GM18508 (cell line): Measurements from ENCODE around the gene HOXD12.

Experiments used
- ATAC-seq: cut with Tn5 transposase; IDR thresholded peaks from one replicate; pipeline ENCODE4 v1.9.1; 2021; ENCODE audit warnings: moderate number of reproducible peaks; ENCODE audit not compliant: insufficient read depth, unreplicated experiment

Gene HOXD12, protein sequence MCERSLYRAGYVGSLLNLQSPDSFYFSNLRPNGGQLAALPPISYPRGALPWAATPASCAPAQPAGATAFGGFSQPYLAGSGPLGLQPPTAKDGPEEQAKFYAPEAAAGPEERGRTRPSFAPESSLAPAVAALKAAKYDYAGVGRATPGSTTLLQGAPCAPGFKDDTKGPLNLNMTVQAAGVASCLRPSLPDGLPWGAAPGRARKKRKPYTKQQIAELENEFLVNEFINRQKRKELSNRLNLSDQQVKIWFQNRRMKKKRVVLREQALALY

DNA sequence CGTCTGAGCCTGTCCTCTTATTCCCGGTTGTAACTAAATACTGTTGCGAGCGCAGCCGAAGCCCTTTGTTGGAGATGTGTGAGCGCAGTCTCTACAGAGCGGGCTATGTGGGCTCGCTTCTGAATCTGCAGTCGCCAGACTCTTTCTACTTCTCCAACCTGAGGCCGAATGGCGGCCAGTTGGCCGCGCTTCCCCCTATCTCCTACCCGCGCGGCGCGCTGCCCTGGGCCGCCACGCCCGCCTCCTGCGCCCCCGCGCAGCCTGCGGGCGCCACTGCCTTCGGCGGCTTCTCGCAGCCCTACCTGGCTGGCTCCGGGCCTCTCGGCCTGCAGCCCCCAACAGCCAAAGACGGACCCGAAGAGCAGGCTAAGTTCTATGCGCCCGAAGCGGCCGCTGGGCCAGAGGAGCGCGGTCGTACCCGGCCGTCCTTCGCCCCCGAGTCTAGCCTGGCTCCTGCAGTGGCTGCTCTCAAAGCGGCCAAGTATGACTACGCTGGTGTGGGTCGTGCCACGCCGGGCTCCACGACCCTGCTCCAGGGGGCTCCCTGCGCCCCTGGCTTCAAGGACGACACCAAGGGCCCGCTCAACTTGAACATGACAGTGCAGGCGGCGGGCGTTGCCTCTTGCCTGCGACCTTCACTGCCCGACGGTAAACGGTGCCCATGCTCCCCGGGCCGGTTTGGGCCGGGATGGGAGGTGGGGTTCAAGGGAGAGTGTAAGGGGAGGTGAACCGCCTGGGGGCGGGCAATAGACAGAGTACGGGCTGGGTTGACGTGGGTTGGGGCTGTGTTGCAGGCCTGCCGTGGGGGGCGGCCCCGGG is at the start of gene HOXD12:
TSS of gene HOXD12 (plus strand) at position 68 of the 819 bp plus-strand sequence. CDS start at position 75, 7 bp downstream.
- no peak for ATAC-seq

DNA sequence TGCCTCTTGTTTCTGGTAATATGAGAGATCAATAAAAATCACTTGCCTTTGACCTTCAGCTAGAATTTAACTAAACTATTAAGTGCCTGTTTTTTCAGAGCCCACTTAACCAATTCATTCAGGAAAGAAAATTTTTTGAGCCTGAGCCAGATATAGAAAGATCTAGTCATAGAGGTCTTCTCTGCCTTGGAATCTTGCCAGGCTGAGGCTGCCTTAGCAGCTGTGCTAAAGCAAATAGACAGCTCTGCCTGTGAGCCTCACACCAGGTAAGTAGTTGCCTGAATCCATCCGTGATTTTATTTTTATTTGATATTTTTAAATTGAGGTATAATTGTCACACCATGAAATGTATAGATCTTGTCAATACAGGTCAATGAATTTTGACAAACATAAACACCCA is 43.2 kb upstream of the HOXD12 start:
- ATAC-seq = no peak

- no peak for ATAC-seq
Observed at GRCh38 chr2:176063958-176064357, 35.6 kb upstream of the HOXD12 start.

DNA sequence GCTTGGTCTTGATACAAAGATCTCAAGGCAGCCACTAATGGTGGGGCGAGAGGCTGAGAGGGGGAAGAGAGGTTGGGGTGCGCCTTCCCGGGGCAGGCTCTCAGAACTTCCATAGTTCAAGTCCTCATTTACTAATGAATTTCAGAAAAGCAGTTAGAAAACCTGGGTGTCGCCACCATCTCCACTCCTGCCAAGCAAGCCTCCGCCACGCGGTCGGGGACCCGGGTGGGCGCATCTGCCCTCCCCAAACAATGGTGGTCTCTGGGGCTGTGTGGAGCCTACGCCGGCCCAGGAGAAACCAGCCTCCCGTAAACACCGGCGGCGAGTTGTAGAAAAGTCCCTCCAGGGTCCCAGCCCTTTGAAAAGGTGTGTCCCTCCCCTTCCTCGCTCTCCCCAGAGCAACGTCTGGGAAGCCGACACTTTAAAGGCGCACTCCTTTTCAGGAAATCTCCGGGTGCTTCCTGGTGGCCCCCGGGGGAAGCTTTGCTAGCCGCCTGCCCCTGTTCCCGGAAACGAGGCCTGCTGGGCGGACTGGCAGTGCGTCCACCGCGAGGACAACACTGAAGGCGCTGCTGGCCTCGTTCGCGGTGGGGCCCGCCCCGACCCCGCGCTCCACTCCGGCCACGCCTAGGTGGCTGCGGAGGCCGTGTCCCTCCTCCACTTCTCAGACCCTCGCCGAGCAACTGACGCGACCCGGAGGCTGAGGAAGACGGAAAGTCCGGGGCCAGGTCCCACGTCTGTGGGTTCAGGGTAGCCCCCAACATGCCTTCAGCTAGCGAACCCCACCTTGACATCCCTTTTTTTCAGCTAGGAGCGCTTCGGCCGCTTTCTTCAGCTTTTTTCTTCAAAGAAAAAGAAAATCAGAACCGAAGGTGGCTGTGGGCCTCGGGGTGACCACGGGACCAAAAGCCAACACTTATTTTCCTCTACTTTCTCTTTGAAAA is 32.7 kb upstream of the HOXD12 start:
- no peak for ATAC-seq

DNA sequence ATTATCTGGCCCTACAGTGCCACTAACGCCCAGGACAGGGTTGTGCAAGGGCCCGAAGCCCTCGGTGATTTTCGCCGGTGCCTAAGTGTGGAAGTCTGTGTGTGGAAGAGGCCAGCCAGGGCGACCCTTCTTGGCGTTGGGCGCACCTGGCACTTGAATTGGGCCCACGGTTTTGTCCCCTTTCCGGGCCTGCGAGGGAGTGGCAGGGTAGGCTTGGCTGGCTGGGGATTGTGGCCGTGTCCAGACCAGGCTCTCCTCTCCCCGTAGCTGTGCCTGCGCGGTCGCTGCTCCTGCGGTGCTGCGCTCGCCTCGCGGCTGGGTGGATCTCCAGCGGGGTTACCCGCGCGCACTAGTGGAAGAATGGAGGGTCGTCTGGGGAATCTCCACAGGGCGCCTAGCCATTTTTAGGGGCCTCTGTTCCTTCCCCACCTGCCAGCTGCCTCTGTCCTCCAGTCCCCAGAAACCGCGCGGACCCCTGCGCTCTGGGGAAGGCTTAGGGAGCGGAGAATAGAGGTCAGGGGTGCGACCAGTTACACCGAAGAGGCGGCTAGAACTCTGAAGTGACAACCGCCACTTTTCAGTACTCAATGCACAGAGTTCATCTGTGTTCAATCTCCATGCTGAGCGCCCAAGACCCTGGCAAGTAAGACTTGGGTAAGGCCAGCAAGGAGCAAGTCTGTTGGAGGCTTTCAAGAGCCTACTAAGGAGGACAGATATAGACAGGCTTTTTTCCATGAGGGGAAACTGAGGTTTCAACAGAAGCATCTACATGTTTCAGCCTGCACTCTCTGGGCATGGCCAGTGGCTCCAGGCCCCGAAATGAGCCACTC is 31.8 kb upstream of the HOXD12 start:
- no peak for ATAC-seq

GRCh38 chr2:176068419-176068832 is 31.2 kb upstream of the HOXD12 start:
- ATAC-seq = no peak

- ATAC-seq = no peak
Observed at GRCh38 chr2:176071330-176072291, 28.0 kb upstream of the HOXD12 start.

DNA sequence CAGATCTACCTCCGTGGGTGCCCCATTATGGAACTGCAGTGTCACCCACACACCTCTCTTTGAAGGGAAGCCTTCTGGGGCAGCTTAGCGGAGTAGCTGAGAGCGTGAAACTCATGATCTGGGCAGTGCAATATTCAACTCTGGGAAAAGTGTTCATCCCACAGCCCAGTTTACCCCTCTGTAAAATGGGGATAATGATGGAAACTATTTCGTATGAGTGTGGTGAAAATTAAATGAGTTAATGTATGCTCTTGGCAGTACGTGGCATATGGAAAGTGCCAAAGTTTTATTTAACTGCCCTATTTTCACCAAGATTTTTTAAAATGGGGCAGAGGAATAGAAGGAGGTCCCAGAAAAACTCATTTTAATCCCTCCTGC is 27.3 kb upstream of the HOXD12 start:
- ATAC-seq = no peak

- no peak for ATAC-seq
Observed at GRCh38 chr2:176072951-176073904, 26.4 kb upstream of the HOXD12 start.

- ATAC-seq = no peak
Observed at GRCh38 chr2:176074919-176075425, 24.6 kb upstream of the HOXD12 start.

DNA sequence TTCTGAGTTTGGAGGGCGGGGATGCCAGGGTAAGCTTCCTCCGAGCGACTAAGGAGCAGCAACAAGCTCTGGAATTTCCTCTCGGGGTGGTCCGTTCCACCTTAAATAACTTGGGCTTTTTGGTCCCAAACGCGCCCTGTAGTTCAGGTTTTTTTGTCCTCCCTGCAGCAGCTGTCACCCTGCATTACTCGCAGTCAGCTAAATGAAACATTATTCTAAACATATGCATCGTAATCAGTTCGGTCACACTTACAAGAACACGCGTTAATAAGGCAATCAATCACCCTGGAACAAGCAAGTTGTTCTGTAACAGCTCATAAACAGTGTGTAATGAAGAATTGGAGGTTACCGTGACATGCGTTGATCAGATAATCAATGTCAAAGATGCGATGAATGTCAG is 24.1 kb upstream of the HOXD12 start:
- no peak for ATAC-seq

DNA sequence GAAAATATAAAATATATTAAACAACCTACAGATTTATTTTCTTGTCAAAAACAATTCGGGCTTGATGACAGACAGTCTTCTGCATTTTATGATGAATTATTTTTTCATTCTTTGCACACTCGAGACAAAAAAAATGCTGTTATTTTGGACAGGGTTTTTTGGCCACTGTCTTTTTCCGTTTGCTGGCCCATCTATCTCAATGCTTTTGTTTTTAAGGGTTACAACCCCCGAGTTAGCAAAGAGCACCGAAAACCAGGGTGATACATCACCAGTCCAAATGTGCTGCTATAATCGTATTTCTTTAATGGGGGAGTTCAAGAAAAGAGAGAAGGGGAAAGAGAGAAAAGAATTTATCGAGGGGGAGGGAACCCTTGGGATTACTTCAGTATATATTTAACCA is 23.5 kb upstream of the HOXD12 start:
- ATAC-seq = no peak

DNA sequence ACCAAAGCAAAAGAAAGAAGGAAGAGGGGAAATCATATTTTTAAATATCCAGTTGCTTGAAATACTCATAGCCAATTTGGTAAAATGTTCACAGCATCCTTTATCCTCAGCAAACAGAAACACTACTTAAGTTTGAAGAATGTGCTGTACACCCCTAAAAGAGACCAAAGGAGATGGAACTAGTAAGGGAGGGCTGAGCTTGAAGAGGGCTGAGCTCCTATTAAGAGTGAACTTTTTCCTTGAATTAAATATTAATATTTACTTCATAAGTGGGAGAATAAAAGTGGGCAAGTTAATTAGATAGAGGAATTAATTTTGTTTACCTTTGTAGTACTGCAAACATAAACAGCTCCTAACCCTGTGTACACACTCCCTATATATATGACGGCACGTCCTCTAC is 22.8 kb upstream of the HOXD12 start:
- no peak for ATAC-seq

GRCh38 chr2:176078541-176079284 is 20.9 kb upstream of the HOXD12 start:
- no peak for ATAC-seq

- no peak for ATAC-seq
Observed at GRCh38 chr2:176079285-176079830, 20.2 kb upstream of the HOXD12 start.

DNA sequence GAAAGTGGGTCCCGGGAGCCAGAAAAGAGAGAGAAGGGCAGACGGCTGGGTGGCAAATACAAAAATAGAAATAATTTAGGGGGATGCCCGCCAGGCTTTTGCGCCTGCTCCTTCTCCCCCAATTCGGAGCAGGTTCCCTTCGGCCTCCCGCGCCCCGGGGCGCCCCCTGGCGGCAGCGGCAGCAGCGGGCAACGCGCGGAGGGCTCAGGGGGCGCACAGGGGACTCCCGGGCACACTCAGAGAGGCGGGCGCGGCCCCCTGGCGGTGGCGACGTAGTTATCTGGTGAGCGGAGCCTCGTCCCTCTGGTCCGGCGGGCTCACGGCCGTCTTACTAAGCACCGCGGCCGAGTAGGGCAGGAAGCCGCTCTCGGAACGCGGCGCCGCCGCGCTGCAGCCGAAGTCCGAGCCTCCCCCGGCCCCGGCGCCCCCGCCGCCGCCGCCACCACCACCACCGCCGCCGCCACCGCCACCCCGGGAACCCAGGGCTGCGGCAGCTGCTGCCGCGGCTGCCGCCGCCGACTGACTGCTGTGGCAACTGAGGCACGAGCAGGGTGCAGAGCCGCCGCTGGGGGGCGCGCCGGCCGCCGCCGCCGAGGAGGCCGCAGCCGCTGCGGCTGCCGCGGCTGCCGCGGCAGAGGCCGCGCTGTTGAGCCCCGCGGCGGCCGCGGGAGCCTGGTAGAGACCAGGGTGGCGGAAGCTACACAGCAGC is 19.6 kb upstream of the HOXD12 start:
- ATAC-seq = no peak
